IMR-90 (cell line): ENCODE measurements around the gene REG1A. TPM values are rescaled to one million over a fixed set of nuclear protein-coding genes. Genes with fewer than 3 reads are reported as not detected.

Source experiments
- ATAC-seq: fragments of 200-7000 bp; cut with Tn5 transposase; 2 replicates; pipeline ENCODE4 v1.9.1; 2020; ENCODE audit warnings: low read depth, mild to moderate bottlenecking, moderate library complexity
- BruUV-seq: library from RNA; stranded (reverse); fragments of 400-500 nt; replicated peaks from 2 replicates; lab custom pipeline; 2021; lab: Mats Ljungman, UMichigan
- CTCF ChIA-PET: fragments of 300-600 bp; formaldehyde crosslinking; extraction: SDS; loops from one replicate; lab custom pipeline; 2021; ENCODE audit warnings: antibody characterized with exemption; lab: Yijun Ruan, JAX
- POLR2A ChIA-PET: fragments of 300-600 bp; sonication (Branson Sonifier 250); formaldehyde crosslinking; loops from one replicate; lab custom pipeline; 2022; ENCODE audit warnings: antibody characterized with exemption; ENCODE audit not compliant: unreplicated experiment; lab: Charles Lee
- DNase-seq: peaks from one replicate; pipeline ENCODE4 v3.0.0; 2013
- H2AFZ ChIP-seq: replicated peaks from 2 replicates; pipeline ENCODE3; 2013; ENCODE audit warnings: low read length, mild to moderate bottlenecking; ENCODE audit not compliant: poor library complexity
- H2AK5ac ChIP-seq: 2 replicates; pipeline ENCODE4 v1.6.1; 2013; ENCODE audit warnings: low read depth, low read length, inconsistent platforms
- H2AK9ac ChIP-seq: replicated peaks from 2 replicates; pipeline ENCODE3; 2013; ENCODE audit warnings: mild to moderate bottlenecking, low read depth, low read length, moderate library complexity; ENCODE audit not compliant: poor library complexity
- H2BK120ac ChIP-seq: 2 replicates; pipeline ENCODE4 v1.6.1; 2013; ENCODE audit warnings: low read depth, low read length, inconsistent platforms
- H2BK15ac ChIP-seq: 3 replicates; pipeline ENCODE4 v1.6.1; 2013; ENCODE audit warnings: low read depth, low read length, inconsistent platforms
- H2BK20ac ChIP-seq: 2 replicates; pipeline ENCODE4 v1.6.1; 2013; ENCODE audit warnings: low read depth, mild to moderate bottlenecking, inconsistent platforms, low read length, moderate library complexity
- H2BK5ac ChIP-seq: 2 replicates; pipeline ENCODE4 v1.6.1; 2013; ENCODE audit warnings: mild to moderate bottlenecking, low read depth, low read length, inconsistent platforms; ENCODE audit not compliant: poor library complexity, severe bottlenecking
- H3K14ac ChIP-seq: replicated peaks from 2 replicates; pipeline ENCODE4 v1.6.1; 2013; ENCODE audit warnings: low read depth, low read length, inconsistent platforms
- H3K18ac ChIP-seq: 2 replicates; pipeline ENCODE4 v1.6.1; 2013; ENCODE audit warnings: low read depth, low read length, control low read depth
- H3K23ac ChIP-seq: 2 replicates; pipeline ENCODE4 v1.6.1; 2013; ENCODE audit warnings: low read depth, low read length, inconsistent platforms
- H3K27ac ChIP-seq: 2 replicates; pipeline ENCODE4 v1.5.1; 2013; ENCODE audit warnings: mild to moderate bottlenecking, control low read depth, low read length; ENCODE audit not compliant: insufficient read depth
- H3K27me3 ChIP-seq: 2 replicates; pipeline ENCODE4 v1.6.1; 2013; ENCODE audit warnings: low read length; ENCODE audit not compliant: control insufficient read depth, insufficient read depth
- H3K36me3 ChIP-seq: 2 replicates; pipeline ENCODE4 v1.6.1; 2013; ENCODE audit warnings: low read length, mixed read lengths; ENCODE audit not compliant: control insufficient read depth, insufficient read depth
- H3K4ac ChIP-seq: 2 replicates; pipeline ENCODE4 v1.6.1; 2013; ENCODE audit warnings: low read depth, low read length, inconsistent platforms
- H3K4me1 ChIP-seq: 2 replicates; pipeline ENCODE4 v1.6.1; 2013; ENCODE audit warnings: low read length, mixed read lengths; ENCODE audit not compliant: control insufficient read depth, insufficient read depth
- H3K4me2 ChIP-seq: 2 replicates; pipeline ENCODE4 v1.6.1; 2013; ENCODE audit warnings: low read depth, mild to moderate bottlenecking, control low read depth, low read length, moderate library complexity
- H3K4me3 ChIP-seq: 2 replicates; pipeline ENCODE4 v1.5.1; 2013; ENCODE audit warnings: low read depth, mild to moderate bottlenecking, control low read depth, low read length, moderate library complexity; ENCODE audit not compliant: insufficient read depth
- H3K56ac ChIP-seq: 2 replicates; pipeline ENCODE4 v1.6.1; 2013; ENCODE audit warnings: low read length, inconsistent platforms; ENCODE audit not compliant: insufficient read depth; ENCODE audit errors: extremely low read depth
- H3K79me1 ChIP-seq, 2 experiments: 2 replicates each; pipeline ENCODE4 v1.6.1; 2013; ENCODE audit warnings: low read length in 2 of 2, inconsistent platforms in 1 of 2, low read depth in 1 of 2
- H3K9ac ChIP-seq: 2 replicates; pipeline ENCODE4 v1.6.1; 2013; ENCODE audit warnings: low read depth, low read length, control low read depth
- H3K9me1 ChIP-seq: 2 replicates; pipeline ENCODE4 v1.6.1; 2013; ENCODE audit warnings: low read length, inconsistent platforms; ENCODE audit not compliant: insufficient read depth
- H3K9me3 ChIP-seq: 2 replicates; pipeline ENCODE4 v1.6.1; 2013; ENCODE audit warnings: low read length; ENCODE audit not compliant: control insufficient read depth, insufficient read depth
- H4K20me1 ChIP-seq: 2 replicates; pipeline ENCODE4 v1.6.1; 2013; ENCODE audit warnings: low read length, inconsistent platforms; ENCODE audit not compliant: insufficient read depth
- H4K5ac ChIP-seq: 2 replicates; pipeline ENCODE4 v1.6.1; 2013; ENCODE audit warnings: mild to moderate bottlenecking, low read depth, low read length, control low read depth
- H4K8ac ChIP-seq, 2 experiments: 2 replicates each; pipeline ENCODE4 v1.6.1; 2013; ENCODE audit warnings: low read depth in 2 of 2, low read length in 2 of 2, control low read depth in 1 of 2, inconsistent platforms in 1 of 2
- H4K91ac ChIP-seq: 2 replicates; pipeline ENCODE4 v1.6.1; 2013; ENCODE audit warnings: low read depth, low read length, inconsistent platforms; ENCODE audit not compliant: insufficient read depth
- BHLHE40 ChIP-seq: fragments of 150-350 bp; IDR thresholded peaks from 2 replicates; pipeline ENCODE4 v1.6.1; 2016; ENCODE audit warnings: mild to moderate bottlenecking, low read depth, low read length
- CEBPB ChIP-seq: IDR thresholded peaks from 2 replicates; pipeline ENCODE4 v1.6.1; 2012; ENCODE audit warnings: low read depth, low read length, improper control_type of control experiment
- CHD1 ChIP-seq: IDR thresholded peaks from 2 replicates; pipeline ENCODE4 v1.6.1; 2012; ENCODE audit warnings: low read depth, low read length, improper control_type of control experiment
- CTCF ChIP-seq: conservative IDR thresholded peaks from 2 replicates; pipeline ENCODE4 v1.5.1; 2012; ENCODE audit warnings: mild to moderate bottlenecking, low read depth, low read length, improper control_type of control experiment
- ELK1 ChIP-seq: fragments of 150-350 bp; IDR thresholded peaks from 2 replicates; pipeline ENCODE4 v1.6.1; 2016; ENCODE audit warnings: low read depth, mild to moderate bottlenecking, low read length, moderate library complexity, borderline replicate concordance
- FOS ChIP-seq: fragments of 150-350 bp; IDR thresholded peaks from 2 replicates; pipeline ENCODE4 v1.6.1; 2016; ENCODE audit warnings: low read depth, low read length
- MAFK ChIP-seq: IDR thresholded peaks from 2 replicates; pipeline ENCODE4 v1.6.1; 2012; ENCODE audit warnings: low read depth, low read length, improper control_type of control experiment
- MAZ ChIP-seq: IDR thresholded peaks from 2 replicates; pipeline ENCODE4 v1.6.1; 2012; ENCODE audit warnings: low read depth, mild to moderate bottlenecking, low read length, improper control_type of control experiment, moderate library complexity, borderline replicate concordance
- NFE2L2 ChIP-seq: fragments of 150-350 bp; IDR thresholded peaks from 2 replicates; pipeline ENCODE4 v1.6.1; 2016; ENCODE audit warnings: low read depth, mild to moderate bottlenecking, low read length
- POLR2A ChIP-seq: IDR thresholded peaks from 2 replicates; pipeline ENCODE4 v1.6.1; 2012; ENCODE audit warnings: mild to moderate bottlenecking, low read depth, low read length
- RAD21 ChIP-seq: IDR thresholded peaks from 2 replicates; pipeline ENCODE4 v1.6.1; 2012; ENCODE audit warnings: low read length, improper control_type of control experiment
- RCOR1 ChIP-seq: IDR thresholded peaks from 2 replicates; pipeline ENCODE4 v1.6.1; 2012; ENCODE audit warnings: mild to moderate bottlenecking, low read length, improper control_type of control experiment; ENCODE audit not compliant: insufficient replicate concordance
- SMC3 ChIP-seq: fragments of 150-350 bp; IDR thresholded peaks from 2 replicates; pipeline ENCODE4 v1.6.1; 2016; ENCODE audit warnings: low read depth, mild to moderate bottlenecking, antibody characterized with exemption, low read length, moderate library complexity
- USF2 ChIP-seq: fragments of 150-350 bp; IDR thresholded peaks from 2 replicates; pipeline ENCODE4 v1.6.1; 2017; ENCODE audit warnings: mild to moderate bottlenecking, antibody characterized with exemption, low read length, low read depth
- WGBS, 2 experiments: methylation state at CpG; one replicate each; pipeline versions ENCODE4 v1.1.5 to v1.1.7; 2013; ENCODE audit warnings: missing lambda C conversion rate in 2 of 2; ENCODE audit not compliant: insufficient read length in 1 of 2; ENCODE audit errors: extremely low coverage in 2 of 2; 5-methylcytosine and 5-hydroxymethylcytosine counted together
- dilution Hi-C: fragments of 300-500 bp; cut with HindIII; formaldehyde crosslinking; loops from one replicate; pipeline ENCODE4 v1.14.3; 2018; ENCODE audit warnings: low sequenced_read_pairs; ENCODE audit not compliant: unreplicated experiment
- in situ Hi-C: fragments of 300-500 bp; cut with MboI; formaldehyde crosslinking; loops from 3 replicates; pipeline ENCODE4 v1.14.3; 2019; ENCODE audit warnings: low sequenced_read_pairs, inconsistent platforms, mixed read lengths
- intact Hi-C: fragments of 100-400 bp; cut with micrococcal nuclease; formaldehyde crosslinking; loops from 2 replicates; pipeline ENCODE4 v1.10.0; 2022
- polyA plus RNA-seq, 3 experiments: library from polyadenylated mRNA; depleted of rRNA; stranded (reverse); fragments of >200 nt; gene quantifications; 2 replicates each; pipeline ENCODE4 v1.2.3, GENCODE V29; 2012; ENCODE audit warnings: low replicate concordance in 1 of 3
- total RNA-seq: library from RNA; depleted of rRNA; stranded (reverse); fragments of >200 nt; gene quantifications from 2 replicates; pipeline ENCODE4 v1.2.3, GENCODE V29; 2012

REG1A gene
- total and polyA plus RNA-seq, 2 of the 4 experiments (the other 2 are of a cell fraction) = not detected

- H3K18ac ChIP-seq = no peak overlapping the region
- no peak overlapping the region for H2AFZ ChIP-seq
- no peaks in the 10 kb centered on the region for H3K36me3 ChIP-seq
- POLR2A ChIA-PET = no interaction called here
- no peak overlapping the region for H3K56ac ChIP-seq
- H3K4ac ChIP-seq = no peak overlapping the region
- no peak overlapping the region for H4K5ac ChIP-seq
- H3K4me1 ChIP-seq = no peaks in the 10 kb centered on the region
- no peak overlapping the region for H3K23ac ChIP-seq
- no peaks in the 10 kb centered on the region for H3K79me1 ChIP-seq
- H3K14ac ChIP-seq = no peak overlapping the region
- no peak overlapping the region for H3K9ac ChIP-seq
- H2BK5ac ChIP-seq = no peak overlapping the region
- H4K8ac ChIP-seq = no peak overlapping the region
- no peak overlapping the region for H3K4me3 ChIP-seq
- whole genome bisulfite sequencing, 2 experiments = no CpG with 5 or more reads among the region's 6 CpGs
- CTCF ChIA-PET = no interaction called here
- no TSS peak for BruUV-seq
- no peak overlapping the region for H2BK20ac ChIP-seq
- no peak overlapping the region for H3K27ac ChIP-seq
- no peak overlapping the region for H4K91ac ChIP-seq
- DNase-seq (no peak), ATAC-seq (no peak)
- TF ChIP-seq FOS = no peak
- TF ChIP-seq MAFK = no peak
- TF ChIP-seq RAD21 = no peak
- TF ChIP-seq CEBPB = no peak
- TF ChIP-seq RCOR1 = no peak
- no peak for TF ChIP-seq BHLHE40
- TF ChIP-seq SMC3 = no peak
- TF ChIP-seq POLR2A = no peak
- TF ChIP-seq USF2 = no peak
- no peak for TF ChIP-seq CHD1
- TF ChIP-seq MAZ = no peak
- TF ChIP-seq ELK1 = no peak
- no peak for TF ChIP-seq CTCF
- TF ChIP-seq NFE2L2 = no peak
- no peak overlapping the region for H2BK15ac ChIP-seq
- intact Hi-C loops = no loop called here
- peaks cover 8% of the 10 kb centered on the region for H3K9me3 ChIP-seq
- dilution Hi-C loops = no loop called here
- H3K9me1 ChIP-seq = no peaks in the 10 kb centered on the region
- H2BK120ac ChIP-seq = no peak overlapping the region
- in situ Hi-C loops = no loop called here
- no peaks in the 10 kb centered on the region for H3K27me3 ChIP-seq
- H4K20me1 ChIP-seq = no peaks in the 10 kb centered on the region
- H3K4me2 ChIP-seq = no peak overlapping the region
- H2AK5ac ChIP-seq = no peak overlapping the region
- no peak overlapping the region for H2AK9ac ChIP-seq
Observed at GRCh38 chr2:79129260-79129659, 9.0 kb downstream of the REG1A start.
